Measurements from ENCODE around the gene RAD54L2. TPM values are rescaled to one million over a fixed set of nuclear protein-coding genes. Genes with fewer than 3 reads are reported as not detected.
A peak's percentile ranks its signal among the peaks of the same experiment; 100 is the strongest.
"Not testable (repeated sequence)": the region's sequence is repeated elsewhere in the genome, so short reads cannot be mapped to it uniquely, and the experiment has no call there.

Gene RAD54L2, protein sequence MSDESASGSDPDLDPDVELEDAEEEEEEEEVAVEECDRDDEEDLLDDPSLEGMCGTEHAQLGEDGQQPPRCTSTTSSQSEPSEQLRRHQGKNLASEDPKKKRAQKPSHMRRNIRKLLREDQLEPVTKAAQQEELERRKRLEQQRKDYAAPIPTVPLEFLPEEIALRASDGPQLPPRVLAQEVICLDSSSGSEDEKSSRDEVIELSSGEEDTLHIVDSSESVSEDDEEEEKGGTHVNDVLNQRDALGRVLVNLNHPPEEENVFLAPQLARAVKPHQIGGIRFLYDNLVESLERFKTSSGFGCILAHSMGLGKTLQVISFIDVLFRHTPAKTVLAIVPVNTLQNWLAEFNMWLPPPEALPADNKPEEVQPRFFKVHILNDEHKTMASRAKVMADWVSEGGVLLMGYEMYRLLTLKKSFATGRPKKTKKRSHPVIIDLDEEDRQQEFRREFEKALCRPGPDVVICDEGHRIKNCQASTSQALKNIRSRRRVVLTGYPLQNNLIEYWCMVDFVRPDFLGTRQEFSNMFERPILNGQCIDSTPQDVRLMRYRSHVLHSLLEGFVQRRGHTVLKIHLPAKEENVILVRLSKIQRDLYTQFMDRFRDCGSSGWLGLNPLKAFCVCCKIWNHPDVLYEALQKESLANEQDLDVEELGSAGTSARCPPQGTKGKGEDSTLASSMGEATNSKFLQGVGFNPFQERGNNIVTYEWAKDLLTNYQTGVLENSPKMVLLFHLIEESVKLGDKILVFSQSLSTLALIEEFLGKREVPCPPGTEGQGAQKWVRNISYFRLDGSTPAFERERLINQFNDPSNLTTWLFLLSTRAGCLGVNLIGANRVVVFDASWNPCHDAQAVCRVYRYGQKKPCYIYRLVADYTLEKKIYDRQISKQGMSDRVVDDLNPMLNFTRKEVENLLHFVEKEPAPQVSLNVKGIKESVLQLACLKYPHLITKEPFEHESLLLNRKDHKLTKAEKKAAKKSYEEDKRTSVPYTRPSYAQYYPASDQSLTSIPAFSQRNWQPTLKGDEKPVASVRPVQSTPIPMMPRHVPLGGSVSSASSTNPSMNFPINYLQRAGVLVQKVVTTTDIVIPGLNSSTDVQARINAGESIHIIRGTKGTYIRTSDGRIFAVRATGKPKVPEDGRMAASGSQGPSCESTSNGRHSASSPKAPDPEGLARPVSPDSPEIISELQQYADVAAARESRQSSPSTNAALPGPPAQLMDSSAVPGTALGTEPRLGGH (N-terminal part only)
- 10 to 100 TPM; 13.9 to 16.9 TPM for total RNA-seq
- long read RNA-seq, partial matches to known transcripts, result 4 of 4 reads
- long read RNA-seq, other reads (novel, unspliced or antisense), result 0 of 4 reads

DNA sequence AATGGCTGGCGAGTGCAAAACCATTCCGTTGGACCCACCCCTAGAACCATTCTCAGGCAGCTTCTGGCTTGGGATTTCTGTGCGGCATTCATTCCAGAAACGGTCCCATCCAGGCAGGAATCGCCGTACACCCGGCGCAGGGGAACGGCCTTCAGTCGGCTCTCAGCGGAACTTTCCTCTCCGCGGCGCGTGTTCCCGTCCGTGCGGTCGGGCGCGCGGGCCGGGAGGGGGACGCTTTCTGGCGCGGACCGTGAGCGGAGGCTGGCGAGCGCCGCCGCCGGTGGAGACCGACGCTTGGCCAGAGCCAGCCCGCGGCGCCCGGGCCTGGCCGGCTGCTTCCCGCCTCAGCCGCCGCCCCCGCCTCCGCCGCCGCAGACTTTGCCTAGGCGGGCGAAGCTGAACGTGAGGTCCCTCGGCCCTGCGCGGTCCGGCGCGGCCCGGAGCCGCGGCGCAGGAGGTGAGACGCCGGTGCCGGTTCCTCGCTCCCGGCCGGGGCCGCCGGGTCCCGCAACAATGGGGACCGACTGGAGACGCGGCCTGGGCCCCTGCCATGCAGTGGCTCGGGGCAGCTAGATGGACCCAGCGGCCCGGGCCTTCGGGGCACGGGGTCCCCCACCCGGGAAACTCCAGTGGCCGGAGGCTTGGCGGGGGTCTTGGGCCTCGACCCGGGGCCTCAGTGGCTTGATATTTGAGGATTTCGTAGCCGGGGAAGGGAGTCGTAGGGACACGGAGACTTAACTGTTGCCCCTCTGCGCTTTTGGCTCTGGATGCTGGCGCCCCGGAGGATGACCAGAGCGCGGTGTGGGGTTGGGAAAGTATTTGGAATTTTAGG is at the start of gene RAD54L2:
Gene RAD54L2 (plus strand): TSS at position 261 of the 832 bp plus-strand sequence. CDS start 51,702 bp downstream, outside the sequence.
- intact Hi-C loops (cut with DNase I, micrococcal nuclease), result no loop called here
- peak; percentile 97 for ATAC-seq
- DNase-seq, result peak; percentile 70 to 85

DNA sequence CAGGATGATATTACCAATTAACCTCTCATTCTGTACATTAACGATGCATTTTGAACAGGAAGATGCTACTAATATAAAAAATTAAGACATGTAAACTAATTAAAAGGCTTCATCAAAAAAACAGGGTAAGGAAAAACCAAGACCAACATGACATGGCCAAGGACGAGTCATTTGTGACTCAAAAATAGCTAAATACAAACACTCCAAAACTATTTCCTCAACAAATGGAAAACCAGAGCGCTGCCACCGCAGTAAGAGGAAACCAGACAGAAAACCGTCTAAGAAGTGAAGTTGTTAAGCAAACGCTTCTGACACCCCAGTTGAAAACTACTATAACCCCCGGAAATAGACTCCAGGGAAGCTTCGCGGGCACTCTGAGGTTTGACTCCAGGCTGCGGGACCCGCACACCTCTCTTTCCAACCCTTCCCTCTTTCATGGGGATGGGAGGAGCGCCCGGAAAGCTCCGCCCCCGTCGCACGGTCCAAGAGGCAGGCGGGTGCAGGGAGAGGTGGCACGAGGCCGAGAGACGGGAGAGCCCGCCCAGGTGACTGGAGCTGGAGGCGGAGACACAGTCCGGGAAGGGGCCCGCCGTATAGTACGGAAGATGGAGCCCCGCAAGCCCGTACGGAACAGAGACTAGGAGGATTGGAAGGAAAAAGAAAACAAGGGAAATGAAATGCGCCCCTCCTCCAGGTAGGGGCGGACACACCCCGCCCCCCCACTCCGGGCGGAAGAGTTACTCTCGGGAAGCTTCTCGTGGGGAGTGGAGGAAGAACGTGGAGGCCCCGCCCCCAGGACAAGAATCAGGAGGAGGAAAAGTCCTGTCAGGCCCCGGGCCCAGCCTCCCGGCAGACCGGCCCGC is 39.4 kb upstream of the RAD54L2 start:
- ATAC-seq (peak; percentile 76), DNase-seq (peak; percentile 95 to 96)
- intact Hi-C loops (cut with DNase I, micrococcal nuclease), result no loop called here

DNA sequence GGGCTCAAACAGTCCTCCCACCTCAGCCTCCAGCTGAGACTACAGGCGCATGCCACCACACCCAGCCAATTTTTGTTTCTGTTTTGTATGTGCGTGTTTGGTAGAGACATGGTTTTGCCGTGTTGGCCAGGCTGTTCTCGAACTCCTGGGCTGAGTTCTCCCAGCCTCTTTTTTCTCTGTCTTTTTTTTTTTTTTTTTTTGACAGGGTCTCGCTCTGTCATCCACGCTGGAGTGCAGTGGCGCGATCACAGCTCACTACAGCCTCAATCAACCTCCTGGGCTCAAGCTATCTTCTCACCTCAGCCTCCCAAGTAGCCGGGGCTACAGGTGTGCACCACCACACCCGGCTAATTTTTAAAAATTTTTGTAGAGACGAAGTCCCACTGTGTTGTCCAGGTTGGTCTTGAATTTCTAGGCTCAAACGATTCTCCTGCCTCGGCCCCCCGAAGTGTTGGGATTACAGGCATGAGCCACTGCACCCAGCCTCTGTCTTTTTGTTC is 37.8 kb upstream of the RAD54L2 start:
- intact Hi-C loops (cut with DNase I, micrococcal nuclease), result loop anchor here (5.0 to 10.0 kb wide), 3 partner anchors 167 to 294 kb away; no protein-coding TSS in a partner anchor
- ATAC-seq, result no peak
- DNase-seq, result peak; percentile 34 to 45

DNA sequence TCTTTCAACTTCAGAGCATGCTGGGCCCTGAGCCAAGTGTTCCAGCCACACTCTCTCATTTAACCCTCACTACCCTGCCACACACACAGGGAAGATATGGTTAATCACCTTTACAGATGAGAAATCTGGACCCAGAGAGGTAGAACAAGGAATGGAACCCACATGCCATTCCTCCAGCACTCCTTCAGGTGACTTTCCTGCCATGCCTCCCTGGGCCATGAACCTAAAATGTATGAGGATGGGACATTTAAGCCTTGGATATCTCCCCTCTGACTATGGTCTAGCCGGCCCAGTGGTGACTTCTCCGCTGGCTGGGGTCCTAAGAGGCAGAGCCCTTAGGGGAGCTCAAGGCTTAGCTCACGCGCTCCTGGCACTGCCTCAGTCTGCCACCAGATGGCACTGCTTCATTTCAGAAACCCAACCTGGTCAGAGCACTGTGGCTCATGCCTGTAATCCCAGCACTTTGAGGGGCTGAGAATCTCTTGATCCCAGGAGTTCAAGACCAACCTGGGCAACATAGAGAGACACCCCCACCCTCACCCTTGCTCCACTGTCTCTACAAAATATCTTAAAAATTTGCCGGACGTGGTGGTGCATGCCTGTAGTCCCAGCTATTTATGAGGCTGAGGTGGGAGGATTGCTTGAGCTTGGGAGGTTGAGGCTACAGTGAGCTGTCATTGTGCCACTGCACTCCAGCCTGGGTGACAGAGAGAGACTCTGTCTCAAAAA is 36.5 kb upstream of the RAD54L2 start:
- DNase-seq (peak; percentile 65 to 85), ATAC-seq (no peak)
- intact Hi-C loops (cut with DNase I, micrococcal nuclease), result loop anchor here (5.0 to 10.0 kb wide), 3 partner anchors 165 to 293 kb away; no protein-coding TSS in a partner anchor

DNA sequence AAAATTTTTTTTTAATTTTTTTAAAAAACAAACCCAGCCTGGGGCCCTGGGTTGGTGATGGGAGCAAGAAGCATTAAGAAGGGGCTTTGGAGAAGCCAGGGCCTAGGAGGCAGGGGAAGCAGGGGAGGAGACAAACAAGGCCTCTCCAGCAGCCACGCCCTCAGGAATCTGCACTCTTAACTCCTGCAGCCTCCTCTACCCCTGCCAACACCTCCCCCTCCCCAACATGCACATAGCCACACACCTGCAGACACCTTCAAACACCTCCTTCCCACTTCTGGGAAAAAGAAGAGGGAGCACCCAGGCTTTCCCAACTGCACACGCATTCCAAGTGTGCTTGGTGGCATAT is 36.0 kb upstream of the RAD54L2 start:
- intact Hi-C loops (cut with DNase I, micrococcal nuclease), result loop anchor here (5.0 to 10.0 kb wide), 3 partner anchors 165 to 292 kb away; no protein-coding TSS in a partner anchor
- DNase-seq (peak in 1 of 2 donors; percentile 7), ATAC-seq (no peak)

DNA sequence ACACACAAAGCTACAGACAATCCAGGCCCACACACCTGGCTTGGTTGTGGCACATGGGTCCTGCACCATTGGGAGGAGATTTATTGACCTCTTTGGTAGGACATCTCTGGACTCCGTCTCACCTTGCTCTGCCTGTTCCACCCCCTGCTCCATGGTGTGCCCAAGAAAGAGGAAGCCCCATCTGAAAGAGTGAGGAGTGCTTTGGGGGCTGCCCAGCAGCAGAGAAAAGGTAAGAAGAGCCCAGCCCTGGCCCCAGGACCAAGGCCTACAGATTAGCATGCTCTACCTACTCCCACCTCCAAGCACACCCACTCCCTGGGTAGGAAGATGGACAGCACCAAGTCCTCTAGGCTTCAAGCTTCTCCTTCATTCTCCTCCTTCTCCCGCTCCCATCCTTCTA is 35.5 kb upstream of the RAD54L2 start:
- ATAC-seq (no peak), DNase-seq (no peak)
- intact Hi-C loops (cut with DNase I, micrococcal nuclease), result loop anchor here (5.0 to 10.0 kb wide), 3 partner anchors 164 to 292 kb away; no protein-coding TSS in a partner anchor

DNA sequence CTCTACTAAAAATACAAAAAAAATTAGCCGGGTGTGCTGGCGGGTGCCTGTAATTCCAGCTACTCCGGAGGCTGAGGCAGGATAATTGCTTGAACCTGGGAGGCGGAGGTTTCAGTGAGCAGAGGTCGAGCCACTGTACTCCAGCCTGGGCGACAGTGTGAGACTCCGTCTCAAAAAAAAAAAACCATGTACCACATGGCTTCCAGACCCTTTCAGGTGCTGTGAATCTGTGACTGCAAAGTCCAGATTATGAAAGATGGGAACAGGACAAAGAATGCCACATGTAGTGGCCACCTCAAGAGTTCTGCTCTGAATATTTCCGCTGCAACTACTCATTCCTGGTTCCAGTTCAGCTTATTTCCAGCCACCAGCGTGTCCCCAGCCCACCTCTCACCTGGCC is 30.3 kb upstream of the RAD54L2 start:
- no peak for DNase-seq
- intact Hi-C loops (cut with DNase I, micrococcal nuclease), result loop anchor here (10.0 kb wide), 2 partner anchors 177 to 287 kb away; no protein-coding TSS in a partner anchor
- no peak for ATAC-seq

DNA sequence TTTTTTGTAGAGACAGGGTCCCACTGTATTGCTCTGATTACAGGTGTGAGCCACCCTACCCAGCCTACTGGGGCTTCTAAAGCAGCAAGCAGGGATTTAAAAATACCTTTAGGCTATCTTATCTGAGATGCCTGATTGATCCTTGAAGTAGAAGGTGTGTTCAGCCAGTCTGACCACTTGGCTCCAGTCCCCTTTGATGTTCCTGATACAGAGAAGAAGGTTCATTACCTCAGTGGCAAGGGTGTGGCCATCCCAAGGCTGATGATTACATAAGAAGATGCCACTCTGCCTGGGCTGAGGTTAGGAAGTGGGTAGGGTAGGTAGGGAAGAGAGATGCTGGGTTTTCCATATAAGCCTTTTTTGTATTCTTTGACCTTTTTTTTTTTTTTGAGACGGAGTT is 27.5 kb upstream of the RAD54L2 start:
- intact Hi-C loops (cut with DNase I, micrococcal nuclease), result no loop called here
- ATAC-seq, result peak; percentile 39
- no peak for DNase-seq

DNA sequence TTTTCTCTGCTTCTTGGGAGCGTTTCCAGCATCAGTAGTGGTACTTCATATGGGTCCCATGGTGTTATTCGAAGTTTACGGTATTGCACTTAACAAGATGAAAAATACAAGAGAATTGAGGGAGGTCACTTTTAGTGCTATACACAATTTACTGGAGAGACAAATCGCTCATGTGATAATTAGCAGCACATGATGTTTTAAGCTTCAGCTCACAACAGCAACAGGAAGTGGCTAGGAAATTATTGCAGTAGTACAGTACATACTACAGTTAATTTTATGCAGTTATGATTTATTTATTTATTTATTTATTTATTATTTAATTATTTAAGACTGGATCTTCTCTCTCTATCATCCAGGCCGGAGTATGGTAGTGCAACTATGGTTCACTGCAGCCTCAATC is 24.3 kb upstream of the RAD54L2 start:
- intact Hi-C loops (cut with DNase I, micrococcal nuclease), result no loop called here
- ATAC-seq (no peak), DNase-seq (no peak)

DNA sequence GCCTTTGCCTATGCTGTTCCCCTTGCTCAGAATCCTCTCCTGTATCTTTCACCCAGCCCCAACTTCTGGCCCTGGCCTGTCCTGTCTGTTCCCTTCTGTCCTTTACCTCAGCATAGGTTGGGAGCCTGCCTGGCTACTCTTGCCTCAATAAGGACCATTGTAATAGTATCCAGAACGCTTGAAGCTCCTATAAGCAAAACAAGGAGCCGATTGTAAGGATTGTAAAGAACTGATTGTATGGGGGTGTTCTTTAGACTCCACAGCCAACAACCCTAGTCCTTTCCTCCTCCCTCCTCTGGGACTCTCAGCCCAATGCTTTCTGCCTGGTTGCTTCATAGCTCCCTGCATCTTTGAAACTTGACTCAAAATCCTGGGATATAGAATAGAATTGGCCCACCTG is 18.7 kb upstream of the RAD54L2 start:
- intact Hi-C loops (cut with DNase I, micrococcal nuclease), result no loop called here
- DNase-seq (no peak), ATAC-seq (no peak)

DNA sequence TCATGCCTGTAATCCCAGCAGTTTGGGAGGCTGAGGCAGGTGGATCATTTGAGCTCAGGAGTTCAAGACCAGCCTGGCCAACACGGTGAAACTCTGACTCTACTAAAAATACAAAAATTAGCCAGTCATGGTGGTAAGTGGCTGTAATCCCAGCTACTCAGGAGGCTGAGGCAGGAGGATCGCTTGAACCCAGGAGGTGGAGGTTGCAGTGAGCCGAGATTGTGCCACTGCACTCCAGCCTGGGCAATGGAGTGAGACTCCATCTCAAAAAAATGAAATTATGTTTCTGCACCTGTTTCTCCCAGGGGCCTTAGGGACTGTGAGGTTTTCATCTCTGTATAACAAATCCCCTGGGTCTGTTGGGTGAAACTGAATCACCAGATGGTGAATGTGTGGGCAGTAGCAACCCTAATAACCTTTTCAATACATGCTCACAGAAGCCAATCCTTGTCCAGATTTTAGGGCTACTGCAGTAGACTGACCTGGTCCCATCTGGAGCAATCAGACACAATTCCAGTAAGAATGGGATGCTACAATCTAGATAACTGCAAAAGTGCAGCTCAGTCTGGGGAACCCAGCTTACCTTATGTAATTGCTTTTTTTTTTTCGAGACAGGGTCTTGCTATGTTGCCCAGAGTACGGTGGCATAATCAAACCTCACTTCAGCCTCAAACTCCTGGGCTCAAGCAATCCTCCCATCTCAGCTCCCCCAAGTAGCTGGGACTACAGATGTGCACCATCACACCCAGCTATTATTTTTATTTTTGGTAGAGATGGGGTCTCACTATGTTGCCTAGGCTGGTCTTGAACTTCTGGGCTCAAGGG is 17.4 kb upstream of the RAD54L2 start:
- ATAC-seq; intact Hi-C loops (cut with DNase I, micrococcal nuclease); DNase-seq: not testable (repeated sequence)

DNA sequence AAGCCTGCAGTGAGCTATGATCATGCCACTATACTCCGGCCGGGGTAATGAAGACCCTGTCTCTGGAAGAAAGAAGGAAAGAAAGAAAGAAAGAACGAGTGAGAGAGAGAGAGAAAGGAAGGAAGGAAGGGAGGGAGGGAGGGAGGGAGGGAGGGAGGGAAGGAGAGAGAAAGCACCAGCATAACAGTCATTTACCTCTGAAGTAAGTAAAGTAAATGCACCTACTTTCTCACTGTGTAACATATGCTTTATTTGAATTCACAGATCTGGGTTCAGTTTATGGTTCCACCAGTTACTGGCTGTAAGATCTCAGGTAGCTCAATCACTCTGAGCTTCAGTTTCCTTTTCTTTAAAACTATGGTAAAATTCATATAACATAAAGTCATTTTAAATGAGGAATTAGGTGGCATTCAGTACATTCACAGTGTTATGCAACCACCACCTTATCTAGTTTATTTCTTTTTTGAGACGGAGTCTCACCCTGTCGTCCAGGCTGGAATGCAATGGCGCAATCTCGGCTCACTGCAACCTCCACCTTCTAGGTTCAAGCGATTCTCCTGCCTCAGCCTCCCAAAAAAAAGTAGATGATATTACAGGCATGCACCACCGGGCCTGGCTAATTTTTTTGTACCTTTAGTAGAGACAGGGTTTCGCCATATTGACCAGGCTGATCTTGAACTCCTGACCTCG is 16.1 kb upstream of the RAD54L2 start:
- intact Hi-C loops (cut with DNase I, micrococcal nuclease), result no loop called here
- no peak for ATAC-seq
- no peak for DNase-seq

DNA sequence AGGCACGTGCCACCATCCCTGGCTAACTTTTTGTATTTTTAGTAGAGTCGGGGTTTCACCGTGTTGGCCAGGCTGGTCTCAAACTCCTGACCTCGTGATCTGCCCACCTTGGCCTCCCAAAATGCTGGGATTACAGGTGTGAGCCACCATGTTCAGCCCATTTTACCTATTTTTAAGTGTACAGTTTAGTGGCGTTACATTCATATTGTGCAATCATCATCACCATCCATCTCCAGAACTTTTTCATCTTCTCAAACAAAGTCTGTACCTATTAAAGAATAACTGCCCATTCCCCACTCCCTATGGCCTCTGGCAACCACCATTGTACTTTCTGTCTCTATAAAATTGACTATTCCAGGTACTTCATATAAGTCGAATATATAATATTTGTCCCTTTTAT is 13.6 kb upstream of the RAD54L2 start:
- intact Hi-C loops (cut with DNase I, micrococcal nuclease); DNase-seq; ATAC-seq: not testable (repeated sequence)

DNA sequence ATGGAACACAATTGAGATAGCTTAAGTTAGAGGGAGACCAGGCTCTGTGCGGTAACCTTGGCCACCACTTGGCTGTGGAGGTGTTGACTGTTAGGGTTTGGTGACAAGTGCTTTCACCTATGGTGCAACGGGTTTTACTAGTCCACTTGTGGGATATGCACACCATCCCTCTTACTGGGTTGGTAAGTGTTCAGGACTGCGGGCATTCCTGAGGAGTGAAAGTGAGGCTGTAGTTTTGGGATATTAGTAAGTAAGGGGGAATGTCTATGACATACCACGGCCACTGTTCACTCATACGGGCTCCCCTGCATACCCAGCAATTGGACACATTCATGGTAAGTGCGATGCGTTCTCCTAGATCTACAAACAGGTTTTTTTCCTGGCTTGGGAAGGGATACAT is 8.0 kb upstream of the RAD54L2 start:
- DNase-seq (no peak), ATAC-seq (no peak)
- intact Hi-C loops (cut with DNase I, micrococcal nuclease), result no loop called here

Measured in left colon (tissue), 2 donors.